Skeletal muscle tissue (tissue), 4 donors: ENCODE data around the gene MAGT1. TPM values are rescaled to one million over a fixed set of nuclear protein-coding genes. Genes with fewer than 3 reads are reported as not detected.
"Not testable (repeated sequence)": the region's sequence is repeated elsewhere in the genome, so short reads cannot be mapped to it uniquely, and the experiment has no call there.

ENCODE experiments used
- H3K27ac ChIP-seq: one replicate; pipeline ENCODE4 v1.7.0; 2013; ENCODE audit warnings: mild to moderate bottlenecking, low read depth, low read length, inconsistent platforms
- H3K27me3 ChIP-seq, 3 donors: one replicate each; pipeline ENCODE4 v1.7.0; 2013; ENCODE audit warnings: low read length in 3 of 3; ENCODE audit not compliant: control insufficient read depth in 3 of 3, insufficient read depth in 3 of 3
- H3K36me3 ChIP-seq, 3 donors: one replicate each; pipeline ENCODE4 v1.7.0; 2013; ENCODE audit warnings: low read length in 3 of 3; ENCODE audit not compliant: control insufficient read depth in 3 of 3, insufficient read depth in 3 of 3
- H3K4me1 ChIP-seq, 3 donors: one replicate each; pipeline ENCODE4 v1.7.0; 2013; ENCODE audit warnings: low read length in 3 of 3, mild to moderate bottlenecking in 3 of 3; ENCODE audit not compliant: control insufficient read depth in 3 of 3, insufficient read depth in 3 of 3
- H3K4me3 ChIP-seq, 3 donors: one replicate each; pipeline ENCODE4 v1.7.0; 2013; ENCODE audit warnings: low read length in 3 of 3
- H3K9ac ChIP-seq, 3 donors: one replicate each; pipeline ENCODE4 v1.7.0; 2013; ENCODE audit warnings: low read length in 3 of 3, mild to moderate bottlenecking in 3 of 3, moderate library complexity in 2 of 3, low read depth in 1 of 3
- H3K9me3 ChIP-seq, 3 donors: one replicate each; pipeline ENCODE4 v1.7.0; 2013; ENCODE audit warnings: low read length in 3 of 3; ENCODE audit not compliant: control insufficient read depth in 3 of 3
- total RNA-seq: library from RNA; depleted of rRNA; stranded (reverse); fragments of >200 nt; gene quantifications from one replicate; pipeline ENCODE4 v1.2.3, GENCODE V29; 2014
- donor health status: Osteomylitis.

The MAGT1 gene
- total RNA-seq, 1 donor from 2014 or later = 60.5 TPM

- H3K9me3 ChIP-seq, H3K27me3 ChIP-seq, H3K4me3 ChIP-seq, H3K27ac ChIP-seq, H3K36me3 ChIP-seq, H3K4me1 ChIP-seq, H3K9ac ChIP-seq: not testable (repeated sequence)
Observed at GRCh38 chrX:77881418-77881817, 13.8 kb downstream of the MAGT1 start.

DNA sequence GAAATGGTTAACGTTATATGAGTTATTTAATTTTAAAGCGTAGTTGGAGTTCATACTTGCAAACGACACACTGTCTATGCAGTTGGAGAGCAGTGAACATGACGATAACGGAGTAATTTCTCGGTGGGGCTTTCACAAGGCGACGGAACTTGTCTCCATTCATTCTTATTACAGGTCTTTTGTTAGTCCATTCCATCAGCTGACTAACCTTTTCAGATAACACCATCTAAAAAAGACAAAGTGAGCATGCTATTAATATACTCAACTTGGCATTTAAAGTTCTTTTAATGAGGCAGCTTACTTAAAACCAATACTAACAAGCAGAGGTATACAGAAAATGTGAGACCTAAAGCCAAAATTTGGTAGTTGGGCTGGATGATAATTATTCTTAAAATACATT lies 19.9 kb downstream of the MAGT1 start:
- Histone ChIP-seq H3K27ac (no peak overlapping the region), H3K27me3 (no peaks in the 10 kb centered on the region), H3K4me3 (no peak overlapping the region), H3K4me1 (no peaks in the 10 kb centered on the region), H3K36me3 (no peaks in the 10 kb centered on the region), H3K9ac (no peak overlapping the region), H3K9me3 (no peaks in the 10 kb centered on the region)

DNA sequence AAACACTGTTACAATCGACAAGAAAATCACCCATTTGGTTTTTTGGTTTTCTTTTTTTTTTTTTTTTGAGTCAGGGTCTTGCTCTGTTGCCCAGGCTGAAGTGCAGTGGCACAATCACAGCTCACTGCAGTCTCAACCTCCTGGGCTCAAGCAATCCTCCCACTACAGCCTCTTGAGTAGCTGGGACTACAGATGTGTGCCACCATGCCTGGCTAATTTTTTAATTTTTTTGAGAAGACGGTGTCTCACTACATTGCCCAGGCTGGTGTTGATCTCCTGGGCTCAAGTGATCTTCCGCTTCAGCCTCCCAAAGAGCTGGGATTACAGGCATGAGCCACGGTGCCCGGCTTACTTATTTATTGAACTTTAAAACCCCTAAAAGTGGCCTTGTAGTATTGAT lies 63.7 kb downstream of the MAGT1 start:
- not testable (repeated sequence) for H3K27ac ChIP-seq, H3K9me3 ChIP-seq, H3K27me3 ChIP-seq, H3K36me3 ChIP-seq, H3K9ac ChIP-seq, H3K4me1 ChIP-seq, H3K4me3 ChIP-seq

DNA sequence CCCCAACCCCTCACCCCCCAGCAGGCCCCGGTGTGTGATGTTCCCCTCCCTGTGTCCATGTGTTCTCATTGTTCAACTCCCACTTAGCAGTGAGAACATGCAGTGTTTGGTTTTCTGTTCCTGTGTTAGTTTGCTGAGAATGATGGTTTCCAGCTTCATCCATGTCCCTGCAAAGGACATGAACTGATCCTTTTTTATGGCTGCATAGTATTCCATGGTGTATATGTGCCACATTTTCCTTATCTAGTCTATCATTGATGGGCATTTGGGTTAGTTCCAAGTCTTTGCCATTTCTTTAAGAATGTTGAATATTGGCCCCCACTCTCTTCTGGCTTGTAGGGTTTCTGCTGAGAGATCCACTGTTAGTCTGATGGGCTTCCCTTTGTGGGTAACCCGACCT lies 73.2 kb downstream of the MAGT1 start:
- H3K9ac ChIP-seq, H3K27me3 ChIP-seq, H3K36me3 ChIP-seq, H3K9me3 ChIP-seq, H3K4me1 ChIP-seq, H3K4me3 ChIP-seq, H3K27ac ChIP-seq: not testable (repeated sequence)

DNA sequence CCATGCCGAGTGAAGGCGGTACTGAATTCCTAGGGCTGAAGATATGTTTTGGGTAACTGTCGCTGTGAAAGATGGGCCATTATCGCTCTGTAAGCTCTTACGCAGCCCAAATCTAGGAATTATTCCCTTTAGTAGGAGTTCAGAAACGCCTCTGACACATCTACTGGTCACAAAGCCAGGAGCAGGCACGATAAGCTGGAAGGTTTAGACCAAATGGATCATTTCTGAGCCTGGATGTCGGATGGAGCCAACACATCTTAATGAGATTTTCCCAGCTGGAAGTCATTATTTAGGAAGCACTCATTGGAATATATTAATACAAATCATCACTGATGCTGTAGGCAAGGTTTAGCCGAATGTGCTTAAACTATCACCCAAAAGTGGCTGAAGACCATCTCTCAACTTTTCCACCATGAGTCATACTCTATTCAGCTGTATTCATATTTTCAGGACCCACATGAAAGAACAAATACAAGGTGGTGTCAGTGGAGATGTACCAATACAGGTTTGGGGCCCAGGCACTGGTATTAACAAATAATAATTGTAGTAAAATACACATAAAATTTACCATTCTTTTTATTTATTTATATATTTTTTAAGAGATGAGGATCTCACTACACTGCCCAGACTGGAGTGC lies 75.0 kb downstream of the MAGT1 start:
- Histone ChIP-seq H3K36me3 (peaks cover 0 to 4% (median 4%) of the 10 kb centered on the region in 3 donors), H3K4me3 (no peak overlapping the region), H3K27me3 (no peaks in the 10 kb centered on the region), H3K9me3 (peaks cover 0 to 2% (median 0%) of the 10 kb centered on the region in 3 donors), H3K27ac (no peak overlapping the region), H3K9ac (no peak overlapping the region), H3K4me1 (no peaks in the 10 kb centered on the region)

DNA sequence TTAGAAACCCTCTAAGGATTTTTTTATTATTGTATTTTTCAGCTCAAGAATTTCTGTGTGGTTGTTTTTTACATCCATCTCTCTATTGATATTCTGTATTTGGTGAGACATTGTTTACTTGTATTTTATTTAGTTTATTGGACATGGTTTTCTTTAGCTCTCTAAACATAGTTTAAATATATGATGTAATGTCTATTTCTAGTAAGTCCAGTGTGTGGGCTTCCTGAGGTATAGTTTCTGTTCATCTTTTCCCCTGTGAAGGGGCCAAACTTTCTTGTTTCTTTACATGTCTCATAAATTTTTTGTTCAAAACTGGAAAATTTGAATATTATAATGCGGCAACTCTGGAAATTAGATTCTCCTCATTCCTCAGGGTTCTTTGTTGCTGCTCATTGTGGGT lies 81.0 kb downstream of the MAGT1 start:
- no peak overlapping the region for H3K27ac ChIP-seq
- no peaks in the 10 kb centered on the region for H3K27me3 ChIP-seq
- H3K4me3 ChIP-seq = no peak overlapping the region
- H3K9me3 ChIP-seq = peaks cover 0 to 3% (median 0%) of the 10 kb centered on the region in 3 donors
- no peak overlapping the region for H3K9ac ChIP-seq
- no peaks in the 10 kb centered on the region for H3K4me1 ChIP-seq
- H3K36me3 ChIP-seq = no peaks in the 10 kb centered on the region

GRCh38 chrX:77802201-77802600 lies 93.0 kb downstream of the MAGT1 start:
- Histone ChIP-seq H3K27ac (no peak overlapping the region), H3K36me3 (no peaks in the 10 kb centered on the region), H3K4me3 (no peak overlapping the region), H3K27me3 (no peaks in the 10 kb centered on the region), H3K9ac (no peak overlapping the region), H3K9me3 (no peaks in the 10 kb centered on the region), H3K4me1 (no peaks in the 10 kb centered on the region)

- H3K4me3 ChIP-seq = no peak overlapping the region
- H3K9me3 ChIP-seq = no peaks in the 10 kb centered on the region
Observed at GRCh38 chrX:77795124-77795523, 100.1 kb downstream of the MAGT1 start.

DNA sequence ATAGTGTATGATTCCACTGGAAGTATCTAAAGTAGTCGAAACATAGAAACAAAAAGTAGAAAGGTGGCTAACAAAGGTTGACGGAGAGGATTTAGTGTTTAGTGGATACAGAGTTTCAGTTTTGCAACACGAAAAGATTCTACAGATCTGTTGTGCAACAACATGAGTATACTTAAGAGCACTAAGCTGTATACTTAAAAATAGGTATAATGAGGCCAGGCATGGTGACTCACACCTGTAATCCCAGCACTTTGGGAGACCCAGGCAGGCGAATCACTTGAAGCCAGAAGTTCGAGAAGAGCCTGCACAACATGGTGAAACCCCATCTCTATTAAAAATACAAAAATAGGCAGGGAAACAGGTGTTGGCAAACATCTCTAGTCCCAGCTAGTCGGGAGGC lies 101.3 kb downstream of the MAGT1 start:
- Histone ChIP-seq H3K4me1 (no peaks in the 10 kb centered on the region), H3K9me3 (no peaks in the 10 kb centered on the region), H3K27ac (no peak overlapping the region), H3K9ac (no peak overlapping the region), H3K4me3 (no peak overlapping the region), H3K36me3 (no peaks in the 10 kb centered on the region), H3K27me3 (no peaks in the 10 kb centered on the region)

More at GRCh38 chrX:77795124-77795523, 100.1 kb downstream of the MAGT1 start:
- Histone ChIP-seq H3K4me1 (no peaks in the 10 kb centered on the region), H3K36me3 (no peaks in the 10 kb centered on the region), H3K27me3 (no peaks in the 10 kb centered on the region), H3K27ac (no peak overlapping the region), H3K9ac (no peak overlapping the region)

DNA sequence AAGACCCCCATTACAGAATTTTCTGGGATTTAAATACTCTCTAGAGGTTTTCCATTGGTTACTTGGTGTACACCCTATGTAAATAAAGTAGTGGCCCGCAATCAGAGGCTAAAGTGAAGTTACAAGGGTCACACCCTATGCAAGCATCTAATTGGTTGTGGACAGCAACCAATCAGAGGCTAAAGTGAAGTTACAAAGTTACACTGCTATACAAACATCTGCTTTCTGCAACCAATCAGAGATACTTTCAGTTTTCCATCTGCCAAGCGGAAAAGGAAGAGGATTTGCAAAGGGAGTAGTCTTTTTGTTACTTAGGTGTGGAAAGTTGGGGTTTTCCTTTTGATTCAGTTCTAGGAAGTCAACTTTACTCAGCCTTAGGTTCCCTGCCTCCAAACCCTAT lies 107.2 kb downstream of the MAGT1 start:
- H3K9me3 ChIP-seq = no peaks in the 10 kb centered on the region
- H3K4me1 ChIP-seq = peaks cover 0 to 7% (median 0%) of the 10 kb centered on the region in 3 donors
- H3K36me3 ChIP-seq = no peaks in the 10 kb centered on the region
- H3K27ac ChIP-seq = no peak overlapping the region
- H3K9ac ChIP-seq = no peak overlapping the region
- peak overlapping the region in 2 of 3 donors; percentile 13 to 43 for H3K4me3 ChIP-seq
- H3K27me3 ChIP-seq = no peaks in the 10 kb centered on the region

DNA sequence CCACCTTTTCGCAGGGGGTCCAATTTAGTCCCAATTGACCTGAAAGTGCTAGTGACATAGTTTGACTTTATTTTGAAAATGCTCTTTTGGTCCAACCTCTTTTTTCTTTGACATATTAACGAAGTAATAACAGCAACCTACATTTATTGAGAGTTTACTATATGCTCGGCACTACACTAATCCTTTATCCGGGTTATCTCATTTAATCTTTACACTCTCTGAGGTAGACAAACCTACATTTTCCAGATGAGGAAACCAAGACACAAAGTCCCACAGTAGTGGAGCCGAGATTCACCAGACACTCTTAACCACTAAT lies 108.9 kb downstream of the MAGT1 start:
- H3K27ac ChIP-seq = peak overlapping the region; percentile 88
- peak overlapping the region; percentile 79 to 85 (median 82) for H3K4me3 ChIP-seq
- no peaks in the 10 kb centered on the region for H3K27me3 ChIP-seq
- no peaks in the 10 kb centered on the region for H3K9me3 ChIP-seq
- peak overlapping the region; percentile 51 to 89 (median 89) for H3K9ac ChIP-seq
- H3K36me3 ChIP-seq = no peaks in the 10 kb centered on the region
- peaks cover 0 to 7% (median 0%) of the 10 kb centered on the region in 3 donors for H3K4me1 ChIP-seq
